ENCODE data around the gene C1orf198.

GRCh38 chr1:230822092-230822581 lies 46.2 kb downstream of the C1orf198 start:
- TF ChIP-seq CTCF (IDR thresholded peaks at IDR 0.05) (no peak), POLR2A (IDR thresholded peaks at IDR 0.05) (no peak)

Measured in heart left ventricle (tissue), 13 donors.